SU-DHL-6 (cell line): Measurements from ENCODE around the gene UBAC2.

Experiments
- H2AFZ ChIP-seq: fragments of 200-600 bp; sonication (generic); 2 replicates; pipeline ENCODE4 v1.6.1; 2014; ENCODE audit warnings: low read depth, mild to moderate bottlenecking, moderate library complexity, mixed read lengths, antibody characterized with exemption, low read length; ENCODE audit not compliant: severe bottlenecking
- H3F3A ChIP-seq: fragments of 200-600 bp; shearing (Covaris generic); 2 replicates; pipeline ENCODE4 v1.6.0; 2016; ENCODE audit warnings: antibody characterized with exemption, mild to moderate bottlenecking; ENCODE audit not compliant: insufficient read depth
- H3K27ac ChIP-seq: fragments of 200-600 bp; sonication (generic); 2 replicates; pipeline ENCODE4 v1.5.1; 2016; ENCODE audit warnings: low read depth, mild to moderate bottlenecking, low read length, moderate library complexity, mixed read lengths
- H3K27me3 ChIP-seq: fragments of 200-600 bp; sonication (generic), shearing (Covaris generic); 2 replicates; pipeline ENCODE4 v1.6.0; 2014; ENCODE audit warnings: mild to moderate bottlenecking, low read length
- H3K36me3 ChIP-seq: fragments of 200-600 bp; sonication (generic); 2 replicates; pipeline ENCODE4 v1.6.1; 2014; ENCODE audit warnings: mild to moderate bottlenecking, low read length, mixed read lengths
- H3K4me2 ChIP-seq: fragments of 300-600, 200-600 bp; shearing (Covaris generic), sonication (generic); 2 replicates; pipeline ENCODE4 v1.6.0; 2014; ENCODE audit warnings: low read length, low read depth, mild to moderate bottlenecking; ENCODE audit not compliant: poor library complexity, severe bottlenecking
- H3K4me3 ChIP-seq: fragments of 200-600 bp; sonication (generic); 2 replicates; pipeline ENCODE4 v1.5.1; 2014; ENCODE audit warnings: antibody characterized with exemption, low read length, mild to moderate bottlenecking, mixed read lengths; ENCODE audit not compliant: insufficient read depth, poor library complexity, severe bottlenecking
- H3K79me2 ChIP-seq: fragments of 200-600 bp; sonication (generic); 2 replicates; pipeline ENCODE4 v1.6.1; 2014; ENCODE audit warnings: mild to moderate bottlenecking, low read length, moderate library complexity; ENCODE audit not compliant: insufficient read depth
- H3K9ac ChIP-seq: fragments of 200-600 bp; sonication (generic); 2 replicates; pipeline ENCODE4 v1.7.0; 2014; ENCODE audit warnings: mild to moderate bottlenecking, low read length
- H3K9me2 ChIP-seq: fragments of 200-600 bp; sonication (generic); replicated peaks from 2 replicates; pipeline ENCODE4 v1.6.1; 2014; ENCODE audit warnings: low read length; ENCODE audit not compliant: insufficient read depth
- H3K9me3 ChIP-seq: fragments of 200-600 bp; sonication (generic); 2 replicates; pipeline ENCODE4 v1.6.1; 2014; ENCODE audit warnings: low read length, mixed read lengths; ENCODE audit not compliant: insufficient read depth
- H4K20me1 ChIP-seq: fragments of 200-600 bp; sonication (generic); 2 replicates; pipeline ENCODE4 v1.6.1; 2014; ENCODE audit warnings: low read depth, mild to moderate bottlenecking, antibody characterized with exemption, low read length, moderate library complexity, mixed read lengths
- CTCF ChIP-seq: fragments of 200-600 bp; sonication (generic); IDR thresholded peaks from one replicate; pipeline ENCODE4 v1.5.1; 2017; ENCODE audit warnings: antibody characterized with exemption, mild to moderate bottlenecking, low read length, moderate library complexity; ENCODE audit not compliant: insufficient read depth, poor library complexity, severe bottlenecking
- EZH2phosphoT487 ChIP-seq: fragments of 200-600 bp; sonication (generic), shearing (Covaris generic); conservative IDR thresholded peaks from 2 replicates; pipeline ENCODE4 v1.6.1; 2018; ENCODE audit warnings: mild to moderate bottlenecking, antibody characterized with exemption, low read length, moderate library complexity, mixed read lengths

The UBAC2 gene

GRCh38 chr13:99197117-99197651, 3.5 kb upstream of the UBAC2 start:
- Histone ChIP-seq H3K4me2 (no peak overlapping the region), H3K9me2 (no peaks in the 10 kb centered on the region), H3K9ac (no peak overlapping the region), H3F3A (peaks cover 6% of the 10 kb centered on the region; the same call in 1 of the 2 replicates), H3K36me3 (no peaks in the 10 kb centered on the region), H3K4me3 (no peak overlapping the region), H3K79me2 (peaks cover 11% of the 10 kb centered on the region; the same call in 1 of the 2 replicates), H3K9me3 (no peaks in the 10 kb centered on the region), H3K27ac (no peak overlapping the region), H2AFZ (no peak overlapping the region), H4K20me1 (peaks cover 1% of the 10 kb centered on the region; the same call in 1 of the 2 replicates), H3K27me3 (no peaks in the 10 kb centered on the region)
- TF ChIP-seq EZH2phosphoT487 (no peak), CTCF (no peak)

GRCh38 chr13:99199541-99200431, 868 bp upstream of the UBAC2 start:
- Histone ChIP-seq H3K27me3 (no peaks in the 10 kb centered on the region), H3K9me3 (no peaks in the 10 kb centered on the region), H3K36me3 (no peaks in the 10 kb centered on the region), H3K27ac (peak overlapping the region; percentile 66), H3K9ac (peak overlapping the region; percentile 96), H2AFZ (peak overlapping the region; percentile 70), H3K4me2 (peak overlapping the region; percentile 62), H3K9me2 (no peaks in the 10 kb centered on the region), H3K79me2 (peaks cover 25% of the 10 kb centered on the region; the same call in 1 of the 2 replicates), H4K20me1 (peaks cover 14% of the 10 kb centered on the region; the same call in 1 of the 2 replicates), H3F3A (peaks cover 14% of the 10 kb centered on the region), H3K4me3 (peak overlapping the region; percentile 65)
- TF ChIP-seq CTCF (no peak), EZH2phosphoT487 (no peak)

- Histone ChIP-seq H3K4me3 (peak overlapping the region; percentile 30), H3F3A (peaks cover 14% of the 10 kb centered on the region), H3K27ac (peak overlapping the region; percentile 15; the same call in 1 of the 2 replicates), H3K9me3 (no peaks in the 10 kb centered on the region), H3K79me2 (peaks cover 64% of the 10 kb centered on the region), H3K4me2 (peak overlapping the region; percentile 66), H4K20me1 (peaks cover 31% of the 10 kb centered on the region), H2AFZ (no peak overlapping the region), H3K27me3 (no peaks in the 10 kb centered on the region), H3K36me3 (peaks cover 4% of the 10 kb centered on the region; the same call in 1 of the 2 replicates), H3K9me2 (no peaks in the 10 kb centered on the region), H3K9ac (peak overlapping the region; percentile 10)
- TF ChIP-seq EZH2phosphoT487: no peak
- TF ChIP-seq CTCF: no peak
Observed at GRCh38 chr13:99203601-99204579, 3.2 kb downstream of the UBAC2 start.
